ACC112 (cell line): Measurements from ENCODE around the gene SYN1.
"Not testable (repeated sequence)": the region's sequence is repeated elsewhere in the genome, so short reads cannot be mapped to it uniquely, and the experiment has no call there.

Source experiments
- H2AFZ ChIP-seq: fragments of 200-600 bp; sonication (generic); one replicate; pipeline ENCODE4 v1.6.0; 2017; ENCODE audit warnings: antibody characterized with exemption, low read length; ENCODE audit not compliant: unreplicated experiment
- H3K27ac ChIP-seq: fragments of 200-600 bp; sonication (generic); 2 replicates; pipeline ENCODE4 v1.5.1; 2014; ENCODE audit warnings: low read depth, mild to moderate bottlenecking, antibody characterized with exemption, low read length, moderate library complexity
- H3K27me3 ChIP-seq: fragments of 200-600 bp; sonication (generic); 2 replicates; pipeline ENCODE4 v1.6.1; 2014; ENCODE audit warnings: mild to moderate bottlenecking, antibody characterized with exemption, low read length, moderate library complexity, mixed read lengths; ENCODE audit not compliant: insufficient read depth
- H3K36me3 ChIP-seq: fragments of 200-600 bp; sonication (generic); 2 replicates; pipeline ENCODE4 v1.6.1; 2016; ENCODE audit warnings: mild to moderate bottlenecking, antibody characterized with exemption, low read length, moderate library complexity, mixed read lengths; ENCODE audit not compliant: insufficient read depth
- H3K4me1 ChIP-seq: fragments of 200-600 bp; sonication (generic); one replicate; pipeline ENCODE4 v1.6.1; 2016; ENCODE audit warnings: low read length, mixed read lengths; ENCODE audit not compliant: insufficient read depth, unreplicated experiment, control insufficient read depth
- H3K4me3 ChIP-seq: fragments of 200-600 bp; sonication (generic); 2 replicates; pipeline ENCODE4 v1.5.1; 2014; ENCODE audit warnings: mild to moderate bottlenecking, low read depth, low read length
- H3K79me2 ChIP-seq: fragments of 200-600 bp; sonication (generic); one replicate; pipeline ENCODE4 v1.6.0; 2016; ENCODE audit warnings: low read length; ENCODE audit not compliant: control insufficient read depth, unreplicated experiment, insufficient read depth

The SYN1 gene

DNA sequence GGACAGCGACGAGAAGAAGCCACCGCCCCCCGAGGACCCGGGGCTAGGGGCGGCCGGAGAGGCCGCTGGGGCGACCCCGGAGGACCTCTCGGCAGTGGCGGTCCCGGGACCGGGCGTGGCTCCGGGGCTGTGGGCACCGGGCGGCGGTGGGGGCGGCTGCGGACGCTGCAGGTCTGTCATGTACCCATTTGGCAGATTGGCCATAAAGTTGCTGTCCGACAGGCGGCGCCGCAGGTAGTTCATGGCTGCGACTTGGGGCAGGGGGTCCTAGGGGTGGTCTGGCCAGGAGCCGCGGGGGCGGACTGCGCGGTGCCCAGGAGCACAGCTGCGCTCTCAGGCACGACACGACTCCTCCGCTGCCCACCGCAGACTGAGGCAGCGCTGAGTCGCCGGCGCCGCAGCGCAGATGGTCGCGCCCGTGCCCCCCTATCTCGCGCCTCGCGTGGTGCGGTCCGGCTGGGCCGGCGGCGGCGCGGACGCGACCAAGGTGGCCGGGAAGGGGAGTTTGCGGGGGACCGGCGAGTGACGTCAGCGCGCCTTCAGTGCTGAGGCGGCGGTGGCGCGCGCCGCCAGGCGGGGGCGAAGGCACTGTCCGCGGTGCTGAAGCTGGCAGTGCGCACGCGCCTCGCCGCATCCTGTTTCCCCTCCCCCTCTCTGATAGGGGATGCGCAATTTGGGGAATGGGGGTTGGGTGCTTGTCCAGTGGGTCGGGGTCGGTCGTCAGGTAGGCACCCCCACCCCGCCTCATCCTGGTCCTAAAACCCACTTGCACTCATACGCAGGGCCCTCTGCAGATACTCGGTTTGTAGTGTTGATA lies at the start of gene SYN1:
SYN1 (minus strand) TSS at position 372 of the 817 bp plus-strand sequence; CDS start at position 243, 129 bp downstream.
- Histone ChIP-seq H2AFZ (no peak within 1 kb of the TSS), H3K79me2 (no peaks in the 10 kb centered on the region), H3K4me3 (peak within 1 kb of the TSS; percentile 47; the same call in 1 of the 2 replicates), H3K4me1 (no peaks in the 10 kb centered on the region), H3K36me3 (no peaks in the 10 kb centered on the region), H3K27ac (no peak within 1 kb of the TSS), H3K27me3 (no peaks in the 10 kb centered on the region)

DNA sequence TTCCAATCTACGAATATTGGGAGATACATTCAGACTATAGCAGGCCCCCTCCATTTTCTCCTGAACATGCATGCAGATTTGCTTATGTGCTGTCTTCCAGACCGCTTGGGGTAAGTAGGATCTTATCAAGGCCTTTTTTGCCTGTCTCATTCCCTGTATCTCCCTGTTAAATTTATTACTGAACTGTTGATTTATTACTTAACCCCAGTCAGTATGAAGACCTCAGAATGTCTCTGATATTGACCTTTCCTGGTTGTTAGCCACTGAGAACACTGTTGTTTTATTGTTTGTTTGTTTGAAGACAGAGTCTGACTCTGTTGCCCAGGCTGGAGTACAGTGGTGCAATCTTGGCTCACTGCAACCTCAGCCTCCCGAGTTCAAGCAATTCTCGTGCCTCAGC lies 46.1 kb upstream of the SYN1 start:
- H3K4me1 ChIP-seq: peaks cover 25% of the 10 kb centered on the region
- not testable (repeated sequence) for H3K27ac ChIP-seq, H3K4me3 ChIP-seq, H2AFZ ChIP-seq, H3K36me3 ChIP-seq, H3K79me2 ChIP-seq, H3K27me3 ChIP-seq

DNA sequence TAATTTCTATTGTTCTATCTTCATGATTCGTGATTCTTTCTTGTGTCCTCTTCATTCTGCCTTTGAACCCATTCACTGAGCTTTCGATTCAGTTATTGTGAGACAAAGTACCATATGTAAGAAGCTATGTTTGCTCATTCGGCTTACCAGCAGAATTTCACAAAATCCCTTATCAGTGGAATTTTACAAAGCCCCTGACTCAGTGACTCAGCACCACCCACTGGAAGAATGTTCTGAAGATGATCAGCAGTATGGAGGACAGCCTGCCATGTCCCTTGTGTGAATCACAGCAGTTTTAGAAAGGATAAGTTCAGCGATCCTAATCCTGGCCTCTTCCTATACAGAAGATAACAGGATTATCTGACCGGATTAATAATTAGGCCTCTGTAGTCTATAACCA lies 45.1 kb upstream of the SYN1 start:
- Histone ChIP-seq H3K27me3 (no peaks in the 10 kb centered on the region), H3K79me2 (no peaks in the 10 kb centered on the region), H2AFZ (peak overlapping the region; percentile 75)

DNA sequence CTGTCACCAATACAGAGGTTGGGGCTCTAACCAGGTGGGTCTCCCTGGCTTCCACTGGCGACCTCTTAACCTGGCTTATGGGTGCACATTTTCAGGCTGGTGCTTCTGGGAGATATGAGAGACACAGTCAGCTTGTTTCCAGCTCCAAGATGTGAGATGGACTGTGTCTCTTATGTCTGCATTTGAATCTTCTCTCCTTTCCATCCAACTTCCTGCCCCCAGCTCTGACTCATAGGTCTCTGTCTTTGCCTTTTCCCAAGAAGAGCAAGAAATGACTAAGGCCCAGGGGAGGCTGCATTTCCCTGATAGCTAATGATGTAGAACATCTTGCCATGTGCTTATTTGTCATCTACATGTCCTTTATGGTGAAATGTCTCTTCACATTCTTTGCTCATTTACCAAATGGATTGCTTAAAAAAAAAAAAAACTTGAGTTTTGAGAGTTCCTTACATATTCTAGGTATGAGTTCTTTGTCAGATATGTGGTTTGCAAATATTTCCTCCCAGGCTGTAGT lies 42.5 kb upstream of the SYN1 start:
- 0 out of 2 replicates have a peak, but pooled peaks cover under 1% of the 10 kb centered on the region for H3K36me3 ChIP-seq
- no peak overlapping the region for H3K4me3 ChIP-seq
- H3K4me1 ChIP-seq: peaks cover 32% of the 10 kb centered on the region
- peak overlapping the region; percentile 96 for H3K27ac ChIP-seq
- no peak overlapping the region for H2AFZ ChIP-seq
- no peaks in the 10 kb centered on the region for H3K27me3 ChIP-seq
- H3K79me2 ChIP-seq: peaks cover 6% of the 10 kb centered on the region

More for the DNA sequence above, 45.1 kb upstream of the SYN1 start:
- no peak overlapping the region for H3K4me3 ChIP-seq
- H3K27ac ChIP-seq: peak overlapping the region; percentile 52
- H3K4me1 ChIP-seq: peaks cover 28% of the 10 kb centered on the region
- no peaks in the 10 kb centered on the region for H3K36me3 ChIP-seq

DNA sequence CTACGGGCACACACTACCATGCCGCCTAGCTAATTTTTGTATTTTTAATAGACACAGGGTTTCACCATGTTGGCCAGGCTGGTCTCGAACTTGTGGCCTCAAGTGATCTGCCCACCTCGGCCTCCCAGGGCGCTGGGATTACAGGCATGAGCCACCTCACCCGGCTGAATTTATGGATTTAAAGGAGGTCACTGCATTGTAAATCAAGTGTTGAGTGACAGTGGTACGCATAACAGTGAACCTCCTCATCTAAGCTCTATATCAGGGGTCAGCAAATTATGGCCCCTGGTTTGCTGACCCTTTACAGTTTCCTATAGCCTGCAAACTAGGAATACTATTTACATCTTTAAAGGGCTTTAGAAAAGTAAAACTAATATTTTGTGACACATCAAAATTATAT lies 41.9 kb upstream of the SYN1 start:
- peaks cover 6% of the 10 kb centered on the region for H3K79me2 ChIP-seq
- H3K4me1 ChIP-seq: peaks cover 32% of the 10 kb centered on the region
- H2AFZ ChIP-seq: no peak overlapping the region
- no peaks in the 10 kb centered on the region for H3K27me3 ChIP-seq
- H3K27ac ChIP-seq: peak overlapping the region; percentile 96
- H3K4me3 ChIP-seq: no peak overlapping the region
- peaks cover 5% of the 10 kb centered on the region for H3K36me3 ChIP-seq

DNA sequence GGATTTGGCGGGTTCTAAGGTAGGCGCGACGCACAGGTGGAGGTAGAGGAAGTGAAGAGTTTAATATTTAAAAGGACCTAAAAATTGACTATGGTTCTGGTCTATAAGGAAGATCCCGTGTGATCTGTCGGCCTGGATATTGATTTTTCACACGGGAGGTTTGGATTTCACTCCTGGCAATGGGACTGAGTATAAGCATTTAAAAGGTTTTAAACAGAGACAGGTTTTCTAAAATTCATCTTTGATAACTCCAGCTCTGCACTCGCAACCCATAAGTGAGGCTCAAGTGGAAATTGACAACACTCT lies 39.7 kb upstream of the SYN1 start:
- Histone ChIP-seq H3K4me3 (peak overlapping the region; percentile 97), H3K36me3 (peaks cover 12% of the 10 kb centered on the region), H3K4me1 (peaks cover 25% of the 10 kb centered on the region), H3K27me3 (no peaks in the 10 kb centered on the region), H2AFZ (no peak overlapping the region), H3K79me2 (peaks cover 6% of the 10 kb centered on the region), H3K27ac (peak overlapping the region; percentile 99)

DNA sequence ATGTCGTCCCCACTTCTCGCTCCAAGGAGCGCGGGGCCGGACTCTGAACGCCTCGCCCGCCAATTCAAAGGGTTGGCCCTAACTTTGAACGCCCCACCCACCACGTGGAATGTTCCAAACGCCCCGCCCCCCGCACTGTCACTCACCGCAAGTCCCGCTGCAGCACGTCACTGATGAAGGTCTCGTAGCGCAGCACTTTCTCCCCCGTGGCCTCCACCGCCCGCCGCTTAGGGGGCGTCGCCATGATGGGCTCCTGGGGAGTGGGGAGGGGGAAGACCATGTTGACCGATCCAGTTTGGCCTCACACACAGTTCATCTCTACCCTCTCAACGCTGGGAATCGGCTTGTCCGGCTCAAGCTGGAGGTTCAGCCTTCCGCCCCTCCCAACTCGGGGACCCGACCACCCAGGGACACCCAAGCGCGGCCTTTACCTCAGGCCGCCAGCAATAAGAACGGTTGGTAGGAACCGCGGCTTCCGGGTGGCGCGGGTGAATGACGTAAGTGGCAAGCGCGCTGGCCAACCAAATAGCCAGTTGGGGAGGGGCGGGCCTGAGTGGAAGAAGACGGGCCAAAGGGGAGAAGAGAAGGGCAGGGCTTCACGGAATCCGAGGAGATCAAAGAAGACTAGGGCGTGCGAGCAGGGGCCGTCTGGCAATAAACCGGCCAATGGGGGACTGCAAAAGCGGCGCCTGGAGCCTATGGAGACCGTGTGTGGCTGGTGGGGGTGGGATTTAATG lies 39.2 kb upstream of the SYN1 start, which contains the start of gene UXT:
UXT (minus strand) TSS at position 497 of the 737 bp plus-strand sequence; CDS start at position 244, 253 bp downstream.
- peaks cover 12% of the 10 kb centered on the region for H3K36me3 ChIP-seq
- H3K27me3 ChIP-seq: no peaks in the 10 kb centered on the region
- H2AFZ ChIP-seq: peak within 1 kb of the TSS; percentile 78
- H3K27ac ChIP-seq: peak within 1 kb of the TSS; percentile 99
- peaks cover 25% of the 10 kb centered on the region for H3K4me1 ChIP-seq
- H3K79me2 ChIP-seq: peaks cover 6% of the 10 kb centered on the region
- H3K4me3 ChIP-seq: peak within 1 kb of the TSS; percentile 97

DNA sequence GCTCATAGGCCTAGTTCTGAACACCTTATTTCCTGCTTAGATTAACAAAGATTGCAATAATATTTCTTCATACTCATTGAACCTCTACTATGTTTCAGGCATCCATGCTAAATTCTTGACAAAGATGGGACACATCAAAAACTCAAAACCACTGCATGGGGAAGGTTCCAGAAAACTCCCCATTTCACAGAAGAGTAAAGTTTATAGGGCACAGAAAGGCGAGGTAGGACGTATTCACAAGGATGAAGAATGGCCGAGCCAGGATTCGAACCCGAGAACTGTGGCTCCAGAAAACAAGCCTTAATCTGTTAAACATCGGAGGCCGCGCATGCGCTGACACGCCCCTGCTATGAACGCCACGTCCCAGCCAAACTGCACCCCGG lies 38.6 kb upstream of the SYN1 start:
- H3K27ac ChIP-seq: peak overlapping the region; percentile 99

DNA sequence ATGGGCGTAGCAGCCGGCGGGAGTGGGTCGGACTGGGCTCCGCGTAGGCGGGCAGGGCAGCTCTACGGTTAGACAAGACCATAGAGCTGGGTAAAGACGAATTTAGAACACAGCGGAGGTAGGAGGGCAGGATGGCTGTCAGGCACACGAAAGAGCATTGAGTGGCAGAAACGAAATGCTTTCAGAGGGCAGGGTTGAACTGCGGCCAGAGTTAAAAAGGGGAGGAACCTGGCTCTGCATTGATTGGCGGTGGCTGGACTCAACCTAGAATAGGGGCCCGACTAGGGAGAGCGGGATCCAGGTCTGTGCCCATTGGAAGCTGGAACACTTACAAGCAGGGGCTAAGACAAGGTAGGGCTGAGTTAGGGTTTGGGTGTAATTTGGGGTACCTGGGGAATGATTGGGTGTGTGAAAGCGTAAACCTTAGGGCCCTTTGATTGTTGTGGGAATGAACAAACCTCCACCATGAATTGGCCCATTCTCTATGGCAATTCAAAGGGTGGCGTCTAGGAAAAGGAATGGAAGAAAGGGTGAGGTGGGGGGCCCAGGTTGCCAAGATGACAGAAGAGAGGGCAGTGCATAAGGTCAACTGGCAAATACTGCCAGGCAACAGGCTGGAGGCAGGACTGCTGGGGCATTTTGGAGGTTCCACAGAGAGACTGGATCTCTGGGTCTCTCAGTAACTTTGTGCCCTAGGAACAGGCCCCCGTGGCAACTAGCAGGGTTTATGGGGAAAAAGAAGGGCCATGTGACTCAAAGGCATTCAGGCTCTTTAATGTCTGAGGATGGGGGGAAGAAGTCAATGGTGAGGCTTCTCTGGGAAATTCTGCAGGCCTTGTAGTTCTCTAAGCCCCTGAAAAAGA lies 31.6 kb upstream of the SYN1 start:
- peak overlapping the region; percentile 46 for H3K27ac ChIP-seq
- peaks cover 33% of the 10 kb centered on the region for H3K79me2 ChIP-seq
- H3K4me3 ChIP-seq: peak overlapping the region; percentile 70
- H3K36me3 ChIP-seq: peaks cover 14% of the 10 kb centered on the region; the same call in 1 of the 2 replicates
- H3K27me3 ChIP-seq: no peaks in the 10 kb centered on the region
- no peak overlapping the region for H2AFZ ChIP-seq
- H3K4me1 ChIP-seq: peaks cover 8% of the 10 kb centered on the region

More for the DNA sequence above, 38.6 kb upstream of the SYN1 start:
- Histone ChIP-seq H2AFZ (peak overlapping the region; percentile 75), H3K4me3 (peak overlapping the region; percentile 97), H3K79me2 (peaks cover 6% of the 10 kb centered on the region), H3K4me1 (peaks cover 20% of the 10 kb centered on the region), H3K36me3 (peaks cover 16% of the 10 kb centered on the region), H3K27me3 (no peaks in the 10 kb centered on the region)
